Activated B cell treated with CpG ODN at 0.5 μM for 24 hours (primary cell): ENCODE data around the gene ROBO2. TPM values are rescaled to one million over a fixed set of nuclear protein-coding genes. Genes with fewer than 3 reads are reported as not detected.

Source experiments
- ATAC-seq: fragments of 200-7000 bp; cut with Tn5 transposase; one replicate; pipeline ENCODE4 v1.10.0; 2021; ENCODE audit warnings: low read depth, mild to moderate bottlenecking, moderate library complexity
- CTCF ChIA-PET: fragments of 350-600 bp; sonication (Branson Sonifier 250); formaldehyde crosslinking; loops from one replicate; lab custom pipeline; 2021; ENCODE audit warnings: antibody characterized with exemption; lab: Charles Lee
- POLR2A ChIA-PET: fragments of 350-600 bp; sonication (Branson Sonifier 250); formaldehyde crosslinking; loops from one replicate; lab custom pipeline; 2021; ENCODE audit warnings: antibody characterized with exemption; lab: Charles Lee
- DNase-seq: peaks from one replicate; pipeline ENCODE4 v3.0.0; 2022
- H3K27ac Mint-ChIP-seq: one replicate; pipeline ENCODE4 v1.8.0; 2020; ENCODE audit warnings: mixed read lengths
- H3K27me3 Mint-ChIP-seq: one replicate; pipeline ENCODE4 v1.8.0; 2021; ENCODE audit warnings: mixed read lengths
- H3K36me3 Mint-ChIP-seq: one replicate; pipeline ENCODE4 v1.8.0; 2021; ENCODE audit warnings: low read depth, mixed read lengths
- H3K4me1 Mint-ChIP-seq: one replicate; pipeline ENCODE4 v1.8.0; 2021; ENCODE audit warnings: mixed read lengths
- H3K4me3 Mint-ChIP-seq: one replicate; pipeline ENCODE4 v1.8.0; 2020; ENCODE audit warnings: mild to moderate bottlenecking, mixed read lengths
- H3K9me3 Mint-ChIP-seq: one replicate; pipeline ENCODE4 v1.8.0; 2020; ENCODE audit warnings: mixed read lengths
- intact Hi-C: fragments of 100-400 bp; cut with micrococcal nuclease; formaldehyde crosslinking; loops from one replicate; pipeline ENCODE4 v1.15.1; 2024
- total RNA-seq: library from RNA; stranded (reverse); gene quantifications from 2 replicates; pipeline ENCODE4 v1.2.3, GENCODE V29; 2022
- TF ChIP-seq, protein P1 (sequence below): fragments of 200-600 bp; IDR thresholded peaks from one replicate; pipeline ENCODE4 v1.8.0; 2022; ENCODE audit warnings: antibody characterized with exemption, mild to moderate bottlenecking

ROBO2 gene
- total RNA-seq, 1 donor from 2014 or later = not detected

DNA sequence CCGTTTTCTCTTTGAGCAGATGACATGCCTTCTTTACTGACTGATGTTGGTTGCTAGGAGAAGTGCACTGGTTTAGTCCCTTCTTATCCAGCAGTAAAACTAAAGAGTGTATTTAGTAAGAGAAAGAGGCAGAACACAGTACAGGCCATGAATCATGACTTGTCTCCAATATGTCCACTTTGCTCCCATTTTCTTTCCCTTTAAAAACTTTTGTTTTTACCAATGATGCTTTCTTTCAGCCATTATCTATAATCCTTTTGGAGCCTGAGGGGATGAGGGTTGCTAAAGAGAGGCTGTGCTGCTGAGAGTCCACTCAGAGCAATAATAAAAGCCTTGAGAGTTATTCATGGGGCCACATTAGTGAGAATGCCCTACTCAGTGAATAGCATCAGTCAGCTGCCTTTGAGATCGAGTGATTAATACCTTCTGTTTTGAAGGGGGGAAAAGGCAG, 12.2 kb downstream of the ROBO2 start:
- TF ChIP-seq, protein P1, sequence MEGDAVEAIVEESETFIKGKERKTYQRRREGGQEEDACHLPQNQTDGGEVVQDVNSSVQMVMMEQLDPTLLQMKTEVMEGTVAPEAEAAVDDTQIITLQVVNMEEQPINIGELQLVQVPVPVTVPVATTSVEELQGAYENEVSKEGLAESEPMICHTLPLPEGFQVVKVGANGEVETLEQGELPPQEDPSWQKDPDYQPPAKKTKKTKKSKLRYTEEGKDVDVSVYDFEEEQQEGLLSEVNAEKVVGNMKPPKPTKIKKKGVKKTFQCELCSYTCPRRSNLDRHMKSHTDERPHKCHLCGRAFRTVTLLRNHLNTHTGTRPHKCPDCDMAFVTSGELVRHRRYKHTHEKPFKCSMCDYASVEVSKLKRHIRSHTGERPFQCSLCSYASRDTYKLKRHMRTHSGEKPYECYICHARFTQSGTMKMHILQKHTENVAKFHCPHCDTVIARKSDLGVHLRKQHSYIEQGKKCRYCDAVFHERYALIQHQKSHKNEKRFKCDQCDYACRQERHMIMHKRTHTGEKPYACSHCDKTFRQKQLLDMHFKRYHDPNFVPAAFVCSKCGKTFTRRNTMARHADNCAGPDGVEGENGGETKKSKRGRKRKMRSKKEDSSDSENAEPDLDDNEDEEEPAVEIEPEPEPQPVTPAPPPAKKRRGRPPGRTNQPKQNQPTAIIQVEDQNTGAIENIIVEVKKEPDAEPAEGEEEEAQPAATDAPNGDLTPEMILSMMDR = no peak
- Mint-ChIP-seq H3K9me3 (peaks cover 3% of the 10 kb centered on the region), H3K27ac (no peak overlapping the region), H3K36me3 (no peaks in the 10 kb centered on the region), H3K27me3 (no peaks in the 10 kb centered on the region), H3K4me3 (no peak overlapping the region), H3K4me1 (no peaks in the 10 kb centered on the region)
- ATAC-seq (no peak), DNase-seq (no peak)
- CTCF ChIA-PET = no interaction called here
- intact Hi-C loops = no loop called here
- POLR2A ChIA-PET = no interaction called here

DNA sequence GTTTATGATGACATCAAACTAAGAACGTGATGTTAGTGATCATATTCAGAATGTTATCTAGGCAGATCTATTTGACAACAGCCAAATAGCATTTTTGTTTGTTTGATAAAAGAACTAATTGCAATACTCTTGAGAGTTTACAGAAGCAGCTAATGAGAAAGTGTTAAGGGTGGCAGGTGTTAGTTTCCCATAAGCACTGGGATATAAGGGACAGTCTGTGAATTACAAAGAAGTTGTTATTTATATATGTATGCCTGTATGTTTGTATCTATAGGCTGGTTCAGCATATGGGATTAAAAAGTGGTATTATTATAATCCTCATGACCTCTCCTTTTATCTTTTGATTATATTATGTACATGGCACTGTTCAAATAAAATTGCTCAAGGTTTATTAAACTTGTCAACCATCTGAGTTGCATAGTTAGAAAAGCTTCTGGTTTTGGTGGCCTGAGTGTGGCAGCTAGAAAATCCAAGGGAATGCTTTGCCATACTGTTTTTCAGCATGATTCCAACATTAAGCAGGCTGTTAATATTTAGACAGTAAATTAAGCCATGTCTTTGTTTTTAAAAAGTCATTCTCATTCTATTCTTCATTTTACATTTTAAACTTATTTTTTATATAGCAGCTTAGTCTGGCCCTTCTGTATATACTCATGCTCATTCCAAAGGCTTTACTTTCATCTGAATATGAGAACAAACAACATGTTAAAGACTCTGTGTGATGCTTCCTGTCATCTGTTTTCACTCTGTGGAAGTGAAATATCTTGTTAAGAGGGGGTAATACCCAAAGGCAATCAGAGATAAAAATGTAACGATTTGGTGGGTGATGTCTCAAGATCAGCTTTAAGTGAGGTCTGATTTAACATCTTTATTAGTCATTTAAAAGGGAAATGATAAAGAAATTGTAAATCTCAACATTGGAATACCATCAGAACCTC, 13.1 kb downstream of the ROBO2 start:
- H3K4me1 Mint-ChIP-seq = no peaks in the 10 kb centered on the region
- POLR2A ChIA-PET = no interaction called here
- peaks cover 3% of the 10 kb centered on the region for H3K9me3 Mint-ChIP-seq
- intact Hi-C loops = no loop called here
- ATAC-seq = no peak
- TF ChIP-seq, protein P1 = no peak
- CTCF ChIA-PET = no interaction called here
- no peak overlapping the region for H3K4me3 Mint-ChIP-seq
- H3K27ac Mint-ChIP-seq = no peak overlapping the region
- no peaks in the 10 kb centered on the region for H3K27me3 Mint-ChIP-seq
- DNase-seq = no peak
- H3K36me3 Mint-ChIP-seq = no peaks in the 10 kb centered on the region

DNA sequence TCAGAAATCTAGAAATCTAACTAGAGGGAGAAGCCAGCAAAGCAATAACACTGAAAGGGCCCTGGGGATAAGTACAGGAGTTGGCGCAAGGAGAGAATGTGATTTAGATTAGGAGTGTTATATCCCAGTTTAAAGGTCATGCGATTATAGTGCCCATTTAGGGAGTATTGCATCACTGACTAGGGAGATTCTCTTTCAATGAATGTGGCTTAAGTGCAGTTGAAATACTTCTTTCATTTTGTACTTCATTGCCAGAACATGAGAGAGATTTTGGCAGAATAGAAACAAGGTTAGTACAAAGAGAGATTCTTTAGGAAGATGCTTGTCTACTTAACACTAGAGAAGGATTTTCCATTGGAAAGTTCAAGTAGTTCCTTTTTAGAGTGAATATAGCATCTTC, 13.9 kb downstream of the ROBO2 start:
- intact Hi-C loops = no loop called here
- Mint-ChIP-seq H3K9me3 (no peaks in the 10 kb centered on the region), H3K36me3 (no peaks in the 10 kb centered on the region), H3K4me3 (no peak overlapping the region), H3K27ac (no peak overlapping the region), H3K27me3 (no peaks in the 10 kb centered on the region), H3K4me1 (no peaks in the 10 kb centered on the region)
- POLR2A ChIA-PET = no interaction called here
- no peak for DNase-seq
- ATAC-seq = no peak
- TF ChIP-seq, protein P1 = no peak
- CTCF ChIA-PET = no interaction called here

DNA sequence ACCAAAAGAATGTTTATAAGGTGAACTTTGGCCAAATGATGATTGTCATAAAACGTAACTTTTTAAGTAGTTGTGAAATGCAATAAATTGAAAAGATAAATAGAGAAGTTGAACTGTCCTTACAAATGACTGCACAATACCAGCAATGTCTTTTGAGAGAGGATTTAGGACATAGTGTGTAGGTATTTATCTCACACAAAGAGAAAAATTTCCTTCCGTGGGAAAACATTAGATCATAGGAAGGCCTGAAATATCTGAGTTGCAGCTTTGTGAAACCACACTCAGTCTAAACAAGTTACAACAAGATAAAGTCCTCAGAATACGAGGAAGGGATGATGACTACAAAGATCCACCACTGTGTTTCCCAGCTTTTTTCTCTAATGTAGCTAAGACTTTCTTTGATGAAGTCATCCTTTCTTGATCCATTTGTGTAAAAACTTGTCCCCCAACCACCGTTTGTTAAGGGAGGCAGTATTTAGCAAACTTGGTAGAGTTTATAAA, 16.0 kb downstream of the ROBO2 start:
- Mint-ChIP-seq H3K27me3 (no peaks in the 10 kb centered on the region), H3K4me1 (no peaks in the 10 kb centered on the region), H3K4me3 (no peak overlapping the region), H3K36me3 (no peaks in the 10 kb centered on the region), H3K9me3 (no peaks in the 10 kb centered on the region), H3K27ac (no peak overlapping the region)
- no peak for ATAC-seq
- TF ChIP-seq, protein P1 = no peak
- POLR2A ChIA-PET = no interaction called here
- CTCF ChIA-PET = no interaction called here
- DNase-seq = no peak
- intact Hi-C loops = no loop called here

DNA sequence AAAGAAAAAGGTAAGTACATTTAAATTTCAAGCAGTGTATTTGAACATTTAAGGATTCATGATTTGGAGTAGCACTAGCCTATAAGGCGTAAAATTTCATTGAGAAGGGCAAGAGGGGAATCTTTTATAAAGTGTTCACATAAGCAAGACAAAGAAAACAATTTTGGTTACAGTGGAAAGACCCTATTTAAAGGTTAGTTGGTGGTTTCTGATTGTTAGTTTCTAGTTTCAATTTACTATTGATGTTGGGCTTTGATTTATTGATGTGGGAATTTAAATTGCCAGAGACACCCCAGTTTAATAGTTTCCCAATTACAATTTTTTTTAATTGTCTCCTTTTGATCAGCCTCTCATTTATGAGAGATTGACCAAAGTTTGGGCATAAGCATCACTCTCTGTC, 19.5 kb downstream of the ROBO2 start:
- DNase-seq (no peak), ATAC-seq (no peak)
- TF ChIP-seq, protein P1 = no peak
- H3K4me1 Mint-ChIP-seq = no peaks in the 10 kb centered on the region
- ChIA-PET CTCF (no interaction called here), POLR2A (no interaction called here)
- peaks cover 3% of the 10 kb centered on the region for H3K9me3 Mint-ChIP-seq
- no peak overlapping the region for H3K4me3 Mint-ChIP-seq
- H3K36me3 Mint-ChIP-seq = no peaks in the 10 kb centered on the region
- intact Hi-C loops = no loop called here
- no peak overlapping the region for H3K27ac Mint-ChIP-seq
- H3K27me3 Mint-ChIP-seq = no peaks in the 10 kb centered on the region
